GM18520 (cell line): ENCODE measurements around the gene DAP3.
A peak's percentile ranks its signal among the peaks of the same experiment; 100 is the strongest.
"Not testable (repeated sequence)": the region's sequence is repeated elsewhere in the genome, so short reads cannot be mapped to it uniquely, and the experiment has no call there.

ENCODE experiments used
- ATAC-seq: cut with Tn5 transposase; IDR thresholded peaks from one replicate; pipeline ENCODE4 v1.9.1; 2021; ENCODE audit not compliant: unreplicated experiment

Gene DAP3

GRCh38 chr1:155680531-155680930 lies 8.4 kb upstream of the DAP3 start:
- no peak for ATAC-seq

- ATAC-seq: no peak
Measured at GRCh38 chr1:155681776-155682175, 7.1 kb upstream of the DAP3 start.

GRCh38 chr1:155687705-155688323 lies 1.1 kb upstream of the DAP3 start:
- not testable (repeated sequence) for ATAC-seq

- peak; percentile 78 for ATAC-seq
Measured at GRCh38 chr1:155688324-155689080, 389 bp upstream of the DAP3 start, which contains the start of gene YY1AP1. Gene YY1AP1 (minus strand): TSS chr1:155688774. CDS start chr1:155680436, 8,338 bp downstream.

- no peak for ATAC-seq
Measured at GRCh38 chr1:155691992-155692528, 3.2 kb downstream of the DAP3 start.

GRCh38 chr1:155694167-155694566 lies 5.3 kb downstream of the DAP3 start:
- no peak for ATAC-seq

- ATAC-seq: no peak
Measured at GRCh38 chr1:155695072-155695471, 6.2 kb downstream of the DAP3 start.

- ATAC-seq: no peak
Measured at GRCh38 chr1:155695608-155696007, 6.7 kb downstream of the DAP3 start.

GRCh38 chr1:155696524-155696923 lies 7.6 kb downstream of the DAP3 start:
- ATAC-seq: no peak

GRCh38 chr1:155697046-155697445 lies 8.2 kb downstream of the DAP3 start:
- ATAC-seq: no peak

GRCh38 chr1:155697616-155698015 lies 8.7 kb downstream of the DAP3 start:
- not testable (repeated sequence) for ATAC-seq

- ATAC-seq: no peak
Measured at GRCh38 chr1:155698382-155699038, 9.6 kb downstream of the DAP3 start.

- ATAC-seq: not testable (repeated sequence)
Measured at GRCh38 chr1:155699062-155699461, 10.2 kb downstream of the DAP3 start.

GRCh38 chr1:155701675-155702074 lies 12.8 kb downstream of the DAP3 start:
- not testable (repeated sequence) for ATAC-seq

- ATAC-seq: no peak
Measured at GRCh38 chr1:155703216-155703615, 14.3 kb downstream of the DAP3 start.

- ATAC-seq: not testable (repeated sequence)
Measured at GRCh38 chr1:155704414-155704813, 15.5 kb downstream of the DAP3 start.

- ATAC-seq: no peak
Measured at GRCh38 chr1:155706139-155706538, 17.2 kb downstream of the DAP3 start.

- no peak for ATAC-seq
Measured at GRCh38 chr1:155709391-155709790, 20.5 kb downstream of the DAP3 start.

GRCh38 chr1:155711457-155711856 lies 22.6 kb downstream of the DAP3 start:
- ATAC-seq: not testable (repeated sequence)

- ATAC-seq: not testable (repeated sequence)
Measured at GRCh38 chr1:155712636-155713035, 23.7 kb downstream of the DAP3 start.

- no peak for ATAC-seq
Measured at GRCh38 chr1:155713075-155713474, 24.2 kb downstream of the DAP3 start.

GRCh38 chr1:155715056-155715455 lies 26.2 kb downstream of the DAP3 start:
- ATAC-seq: not testable (repeated sequence)
